PC-9 (cell line): ENCODE data around the gene MT1B. TPM values are rescaled to one million over a fixed set of nuclear protein-coding genes. Genes with fewer than 3 reads are reported as not detected.

ENCODE experiments used
- BruUV-seq: library from RNA; stranded (reverse); fragments of 400-500 nt; replicated peaks from 2 replicates; lab custom pipeline; 2021; lab: Mats Ljungman, UMichigan
- CTCF ChIA-PET: fragments of 300-600 bp; sonication (Branson Sonifier 250); formaldehyde crosslinking; loops from one replicate; lab custom pipeline; 2022; ENCODE audit warnings: antibody characterized with exemption; lab: Charles Lee
- POLR2A ChIA-PET: fragments of 300-600 bp; sonication (Branson Sonifier 250); formaldehyde crosslinking; loops from one replicate; lab custom pipeline; 2022; ENCODE audit warnings: antibody characterized with exemption; ENCODE audit not compliant: unreplicated experiment; lab: Charles Lee
- DNase-seq, 2 experiments: peaks; one replicate each; pipeline versions ENCODE4 v3.0.0 to v3.0.0-alpha.2; 2015 to 2022; ENCODE audit warnings: mixed read lengths in 1 of 2
- H2AFZ ChIP-seq: fragments of 200-600 bp; sonication (generic); 2 replicates; pipeline ENCODE4 v1.8.1; 2017; ENCODE audit warnings: antibody characterized with exemption
- H3F3A ChIP-seq: fragments of 200-600 bp; sonication (generic); 2 replicates; pipeline ENCODE4 v1.8.1; 2017; ENCODE audit warnings: antibody characterized with exemption, mild to moderate bottlenecking, low read depth; ENCODE audit not compliant: insufficient read depth
- H3K27ac ChIP-seq: fragments of 200-600 bp; sonication (generic); 2 replicates; pipeline ENCODE4 v1.6.1; 2016; ENCODE audit warnings: mixed run types
- H3K27me3 ChIP-seq: fragments of 200-600 bp; sonication (generic); 2 replicates; pipeline ENCODE4 v1.6.1; 2016; ENCODE audit warnings: low read depth, mixed run types; ENCODE audit not compliant: insufficient read depth
- H3K36me3 ChIP-seq: fragments of 200-600 bp; sonication (generic); 2 replicates; pipeline ENCODE4 v1.6.1; 2016; ENCODE audit warnings: low read depth, mixed run types
- H3K4me1 ChIP-seq: fragments of 200-600 bp; sonication (generic); replicated peaks from 2 replicates; pipeline ENCODE4 v1.6.1; 2016; ENCODE audit warnings: mixed run types; ENCODE audit not compliant: insufficient read depth
- H3K4me2 ChIP-seq: fragments of 200-600 bp; sonication (generic); 2 replicates; pipeline ENCODE4 v1.6.1; 2017; ENCODE audit warnings: mixed run types
- H3K4me3 ChIP-seq: fragments of 200-600 bp; sonication (generic); 2 replicates; pipeline ENCODE4 v1.6.1; 2016; ENCODE audit warnings: mixed run types
- H3K79me2 ChIP-seq: fragments of 200-600 bp; sonication (generic); 2 replicates; pipeline ENCODE4 v1.6.1; 2017; ENCODE audit warnings: low read depth, mixed run types
- H3K9me2 ChIP-seq: fragments of 200-600 bp; sonication (generic); 2 replicates; pipeline ENCODE4 v1.8.1; 2017; ENCODE audit warnings: mild to moderate bottlenecking; ENCODE audit not compliant: insufficient read depth
- H3K9me3 ChIP-seq: fragments of 200-600 bp; sonication (generic); 2 replicates; pipeline ENCODE4 v1.8.1; 2016; ENCODE audit warnings: low read depth; ENCODE audit not compliant: insufficient read depth
- H4K20me1 ChIP-seq: fragments of 200-600 bp; sonication (generic); 2 replicates; pipeline ENCODE4 v1.8.1; 2017; ENCODE audit not compliant: insufficient read depth
- EZH2 ChIP-seq: fragments of 200-600 bp; sonication (generic); IDR thresholded peaks from 2 replicates; pipeline ENCODE4 v1.8.0; 2017; ENCODE audit warnings: antibody characterized with exemption, low read depth
- intact Hi-C: fragments of 100-400 bp; cut with micrococcal nuclease; formaldehyde crosslinking; loops from one replicate; pipeline ENCODE4 v1.10.0; 2022; ENCODE audit not compliant: unreplicated experiment
- total RNA-seq: library from RNA; stranded (reverse); gene quantifications from 2 replicates; pipeline ENCODE4 v1.2.3, GENCODE V29; 2021
- TF ChIP-seq, protein P1 (sequence below): fragments of 200-600 bp; sonication (generic); conservative IDR thresholded peaks from 2 replicates; pipeline ENCODE4 v1.6.1; 2017; ENCODE audit warnings: mixed run types, antibody characterized with exemption, mild to moderate bottlenecking, moderate library complexity

The MT1B gene
- total RNA-seq, 1 experiment from 2014 or later, result not detected

- ChIA-PET CTCF (no interaction called here), POLR2A (interaction anchor here (0.5 to 0.7 kb wide), 3 partner anchors 10 to 79 kb away, joined by 3 to 7 read pairs (median 6); no protein-coding TSS in a partner anchor)
- peak; percentile 41 to 70 for DNase-seq
- intact Hi-C loops, result no loop called here
- Histone ChIP-seq H3K4me3 (no peak overlapping the region), H3F3A (peaks cover 22% of the 10 kb centered on the region), H2AFZ (no peak overlapping the region), H4K20me1 (no peaks in the 10 kb centered on the region), H3K27me3 (no peaks in the 10 kb centered on the region), H3K9me3 (peaks cover 6% of the 10 kb centered on the region; the same call in 1 of the 2 replicates), H3K79me2 (no peaks in the 10 kb centered on the region), H3K27ac (peak overlapping the region; percentile 35), H3K9me2 (no peaks in the 10 kb centered on the region), H3K4me1 (peaks cover 45% of the 10 kb centered on the region), H3K4me2 (peak overlapping the region; percentile 50), H3K36me3 (no peaks in the 10 kb centered on the region)
- no TSS peak for BruUV-seq
- TF ChIP-seq, protein P1, sequence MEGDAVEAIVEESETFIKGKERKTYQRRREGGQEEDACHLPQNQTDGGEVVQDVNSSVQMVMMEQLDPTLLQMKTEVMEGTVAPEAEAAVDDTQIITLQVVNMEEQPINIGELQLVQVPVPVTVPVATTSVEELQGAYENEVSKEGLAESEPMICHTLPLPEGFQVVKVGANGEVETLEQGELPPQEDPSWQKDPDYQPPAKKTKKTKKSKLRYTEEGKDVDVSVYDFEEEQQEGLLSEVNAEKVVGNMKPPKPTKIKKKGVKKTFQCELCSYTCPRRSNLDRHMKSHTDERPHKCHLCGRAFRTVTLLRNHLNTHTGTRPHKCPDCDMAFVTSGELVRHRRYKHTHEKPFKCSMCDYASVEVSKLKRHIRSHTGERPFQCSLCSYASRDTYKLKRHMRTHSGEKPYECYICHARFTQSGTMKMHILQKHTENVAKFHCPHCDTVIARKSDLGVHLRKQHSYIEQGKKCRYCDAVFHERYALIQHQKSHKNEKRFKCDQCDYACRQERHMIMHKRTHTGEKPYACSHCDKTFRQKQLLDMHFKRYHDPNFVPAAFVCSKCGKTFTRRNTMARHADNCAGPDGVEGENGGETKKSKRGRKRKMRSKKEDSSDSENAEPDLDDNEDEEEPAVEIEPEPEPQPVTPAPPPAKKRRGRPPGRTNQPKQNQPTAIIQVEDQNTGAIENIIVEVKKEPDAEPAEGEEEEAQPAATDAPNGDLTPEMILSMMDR, result no peak
- no peak for TF ChIP-seq EZH2
Measured at GRCh38 chr16:56689171-56689570, 37.5 kb downstream of the MT1B start.

DNA sequence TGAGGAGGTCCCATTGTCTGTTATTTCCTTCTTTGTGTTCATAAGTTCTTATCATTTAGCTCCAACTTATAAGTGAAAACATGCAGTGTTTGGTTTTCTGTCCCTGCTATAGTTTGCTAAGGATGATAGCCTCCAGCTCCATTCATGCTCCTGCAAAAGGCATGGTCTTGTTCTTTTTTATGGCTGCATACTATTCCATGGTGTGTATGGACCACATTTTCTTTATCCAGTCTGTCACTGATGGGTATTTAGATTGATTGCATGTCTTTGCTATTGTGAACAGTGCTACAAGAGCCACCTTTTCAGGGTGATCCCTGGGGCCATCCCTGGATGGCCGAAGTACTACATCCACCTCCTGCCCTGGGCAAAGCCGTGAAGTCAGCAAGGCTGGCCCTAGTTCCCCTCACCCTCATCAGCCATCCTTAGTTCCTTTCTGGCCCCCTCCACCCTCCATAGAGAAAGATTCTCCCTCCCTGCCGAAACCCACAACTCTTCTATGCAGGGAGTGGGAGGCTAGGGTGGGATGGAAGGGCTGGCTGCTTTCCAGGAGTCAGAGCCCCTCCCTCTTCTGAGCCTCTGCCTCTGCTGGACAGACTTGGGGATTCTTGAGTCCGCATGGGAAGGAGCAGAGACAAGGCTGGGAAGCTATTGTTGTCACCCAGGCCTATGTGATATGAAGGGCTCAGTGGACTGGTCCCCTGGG is 38.9 kb downstream of the MT1B start:
- Histone ChIP-seq H4K20me1 (no peaks in the 10 kb centered on the region), H3K27me3 (no peaks in the 10 kb centered on the region), H3F3A (peaks cover 22% of the 10 kb centered on the region), H3K9me2 (no peaks in the 10 kb centered on the region), H3K9me3 (peaks cover 6% of the 10 kb centered on the region; the same call in 1 of the 2 replicates), H2AFZ (no peak overlapping the region), H3K27ac (no peak overlapping the region), H3K4me3 (no peak overlapping the region), H3K4me1 (peaks cover 45% of the 10 kb centered on the region), H3K79me2 (no peaks in the 10 kb centered on the region), H3K4me2 (no peak overlapping the region), H3K36me3 (no peaks in the 10 kb centered on the region)
- POLR2A ChIA-PET, result no interaction called here
- TF ChIP-seq, protein P1, result no peak
- TF ChIP-seq EZH2, result no peak
- BruUV-seq, result no TSS peak
- CTCF ChIA-PET, result no interaction called here
- intact Hi-C loops, result no loop called here
- no peak for DNase-seq

- no peaks in the 10 kb centered on the region for H4K20me1 ChIP-seq
- no peak for TF ChIP-seq EZH2
- TF ChIP-seq, protein P1, result no peak
- H3K4me2 ChIP-seq, result peak overlapping the region; percentile 25
- DNase-seq, result peak; percentile 92 to 96
- H3K4me3 ChIP-seq, result no peak overlapping the region
- no TSS peak for BruUV-seq
- H3K4me1 ChIP-seq, result peaks cover 48% of the 10 kb centered on the region
- no peaks in the 10 kb centered on the region for H3K9me2 ChIP-seq
- CTCF ChIA-PET, result no interaction called here
- POLR2A ChIA-PET, result no interaction called here
- H3K79me2 ChIP-seq, result no peaks in the 10 kb centered on the region
- peak overlapping the region; percentile 54 for H3K27ac ChIP-seq
- peaks cover 22% of the 10 kb centered on the region for H3F3A ChIP-seq
- H3K36me3 ChIP-seq, result no peaks in the 10 kb centered on the region
- intact Hi-C loops, result loop anchor here (2.0 kb wide), 1 partner anchor 85 kb away; no protein-coding TSS in a partner anchor
- H3K9me3 ChIP-seq, result no peaks in the 10 kb centered on the region
- H3K27me3 ChIP-seq, result no peaks in the 10 kb centered on the region
- H2AFZ ChIP-seq, result no peak overlapping the region
Measured at GRCh38 chr16:56691885-56692284, 40.2 kb downstream of the MT1B start.
